Measurements from ENCODE around the gene PRR19.
"Not testable (repeated sequence)": the region's sequence is repeated elsewhere in the genome, so short reads cannot be mapped to it uniquely, and the experiment has no call there.

PRR19 gene, protein sequence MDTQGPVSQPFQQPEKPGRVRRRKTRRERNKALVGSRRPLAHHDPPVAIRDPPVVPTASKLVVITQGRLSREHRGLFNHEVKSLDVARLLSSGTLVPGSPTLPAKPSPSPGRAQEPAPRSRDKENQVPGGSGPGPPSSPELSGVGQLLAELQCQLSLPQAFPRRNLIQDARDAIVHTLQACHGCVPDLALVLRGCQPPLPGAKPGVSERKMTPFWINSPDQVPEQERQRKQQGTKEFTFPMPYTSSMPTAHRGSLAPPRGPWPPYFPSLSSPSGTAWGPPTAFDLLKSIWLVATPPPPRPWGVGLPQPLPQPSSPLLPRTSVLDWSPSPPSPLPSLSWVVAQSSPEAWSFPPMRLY

GRCh38 chr19:42301646-42302203 lies at the start of gene PRR19:
PRR19 (plus strand) TSS chr19:42302132; CDS start chr19:42309585, 7,453 bp downstream.
- Histone ChIP-seq H3K4me3 (peak within 1 kb of the TSS; percentile 72), H3K9me3 (no peaks in the 10 kb centered on the region), H3K36me3 (replicated peaks) (0 out of 2 replicates have a peak, but pooled peaks cover 10% of the 10 kb centered on the region), H3K4me1 (peaks cover 10% of the 10 kb centered on the region), H3K27me3 (ENCODE audit: low read depth) (no peaks in the 10 kb centered on the region)
- in situ Hi-C loops (cut with MboI; ENCODE audit: low sequenced_read_pairs): loop anchor here (10.0 kb wide), 1 partner anchor 167 kb away; the partner anchor contains the start of gene POU2F2
- no peak for DNase-seq (ENCODE audit: low spot score in 2 of 2)

- in situ Hi-C loops (cut with MboI; ENCODE audit: low sequenced_read_pairs): no loop called here
- DNase-seq (ENCODE audit: low spot score in 2 of 2): peak; percentile 32 to 47
- Histone ChIP-seq H3K36me3 (replicated peaks) (peaks cover 24% of the 10 kb centered on the region), H3K4me3 (peak overlapping the region; percentile 94), H3K4me1 (peaks cover 20% of the 10 kb centered on the region), H3K27me3 (ENCODE audit: low read depth) (no peaks in the 10 kb centered on the region), H3K9me3 (no peaks in the 10 kb centered on the region)
Measured at GRCh38 chr19:42252365-42253244, 49.3 kb upstream of the PRR19 start.

- peak overlapping the region; percentile 94 for H3K4me3 ChIP-seq
- peaks cover 24% of the 10 kb centered on the region for H3K36me3 ChIP-seq (replicated peaks)
- no peaks in the 10 kb centered on the region for H3K27me3 ChIP-seq (ENCODE audit: low read depth)
- DNase-seq (ENCODE audit: low spot score in 2 of 2): peak; percentile 45 to 89
- in situ Hi-C loops (cut with MboI; ENCODE audit: low sequenced_read_pairs): no loop called here
- H3K4me1 ChIP-seq: peaks cover 20% of the 10 kb centered on the region
- H3K9me3 ChIP-seq: no peaks in the 10 kb centered on the region
Measured at GRCh38 chr19:42253245-42254088, 48.5 kb upstream of the PRR19 start.

GRCh38 chr19:42254089-42254849 lies 47.7 kb upstream of the PRR19 start:
- H3K27me3 ChIP-seq (ENCODE audit: low read depth): no peaks in the 10 kb centered on the region
- H3K4me1 ChIP-seq: peaks cover 20% of the 10 kb centered on the region
- no peaks in the 10 kb centered on the region for H3K9me3 ChIP-seq
- in situ Hi-C loops (cut with MboI; ENCODE audit: low sequenced_read_pairs): no loop called here
- H3K36me3 ChIP-seq (replicated peaks): peaks cover 17% of the 10 kb centered on the region
- DNase-seq (ENCODE audit: low spot score in 2 of 2): peak; percentile 76 to 84
- H3K4me3 ChIP-seq: peak overlapping the region; percentile 94

DNA sequence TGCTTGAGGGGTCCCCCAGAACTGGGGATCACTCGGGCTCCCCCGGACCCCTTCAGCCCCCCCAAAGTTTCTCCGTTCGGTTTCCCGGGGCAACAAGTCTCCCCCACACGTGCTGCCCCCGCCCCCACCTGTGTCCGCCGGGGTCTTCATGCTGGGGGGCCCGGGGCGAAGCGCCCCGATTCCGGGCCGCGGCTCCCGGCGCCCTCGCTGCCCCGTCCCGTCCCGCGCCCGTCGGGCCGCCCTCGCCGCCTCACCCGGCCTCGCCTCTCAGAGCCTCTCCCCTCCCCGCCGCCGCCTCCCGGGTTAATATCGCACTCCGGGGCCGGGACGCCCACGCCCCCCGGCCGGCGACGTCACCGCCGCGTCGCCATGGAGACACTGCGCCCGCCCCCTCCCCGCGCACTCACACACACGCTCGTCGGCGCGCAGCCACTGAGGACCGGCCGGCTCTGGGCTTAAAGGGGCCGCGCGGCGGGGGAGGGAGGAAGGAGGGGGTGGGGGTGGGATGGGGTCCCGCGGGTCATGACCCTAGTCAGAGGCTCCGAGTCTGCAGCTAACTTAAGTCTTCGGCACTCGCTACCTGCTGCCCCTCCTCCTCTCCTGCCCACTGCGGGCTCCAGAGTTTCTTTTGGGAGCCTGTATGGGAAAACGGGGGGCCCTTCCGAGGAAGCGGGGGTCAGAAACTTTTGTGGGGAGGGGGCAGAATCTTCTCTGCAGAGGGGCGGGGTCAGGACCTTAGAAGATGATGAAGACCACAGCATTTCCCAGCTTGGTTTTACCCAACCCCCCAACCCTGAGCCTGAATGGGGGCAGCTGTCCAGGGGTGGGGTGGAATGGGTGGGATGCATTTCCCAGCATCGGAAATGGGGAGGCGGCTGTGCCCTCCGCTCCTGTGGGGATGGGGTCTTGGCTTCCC lies 46.8 kb upstream of the PRR19 start, which contains the start of gene ERF:
Gene ERF (minus strand): TSS at position 279 of the 916 bp plus-strand sequence. CDS start 129 bp downstream, at position 150.
- peaks cover 20% of the 10 kb centered on the region for H3K4me1 ChIP-seq

GRCh38 chr19:42255766-42256745 lies 45.9 kb upstream of the PRR19 start:
- no peaks in the 10 kb centered on the region for H3K9me3 ChIP-seq
- peak; percentile 64 to 73 for DNase-seq (ENCODE audit: low spot score in 2 of 2)
- in situ Hi-C loops (cut with MboI; ENCODE audit: low sequenced_read_pairs): no loop called here
- H3K36me3 ChIP-seq (replicated peaks): peaks cover 4% of the 10 kb centered on the region
- H3K4me3 ChIP-seq: peak overlapping the region; percentile 94
- no peaks in the 10 kb centered on the region for H3K27me3 ChIP-seq (ENCODE audit: low read depth)
- peaks cover 20% of the 10 kb centered on the region for H3K4me1 ChIP-seq

More for the DNA sequence above, 46.8 kb upstream of the PRR19 start, which contains the start of gene ERF:
- Histone ChIP-seq H3K4me3 (peak within 1 kb of the TSS; percentile 94), H3K27me3 (ENCODE audit: low read depth) (no peaks in the 10 kb centered on the region), H3K9me3 (no peaks in the 10 kb centered on the region), H3K36me3 (replicated peaks) (peaks cover 9% of the 10 kb centered on the region)
- peak; percentile 81 to 95 for DNase-seq (ENCODE audit: low spot score in 2 of 2)
- in situ Hi-C loops (cut with MboI; ENCODE audit: low sequenced_read_pairs): no loop called here

- H3K36me3 ChIP-seq (replicated peaks); H3K27me3 ChIP-seq (ENCODE audit: low read depth); H3K4me1 ChIP-seq; in situ Hi-C loops (cut with MboI; ENCODE audit: low sequenced_read_pairs); H3K4me3 ChIP-seq; H3K9me3 ChIP-seq; DNase-seq (ENCODE audit: low spot score in 2 of 2): not testable (repeated sequence)
Measured at GRCh38 chr19:42257842-42258241, 44.1 kb upstream of the PRR19 start.

GRCh38 chr19:42261763-42262162 lies 40.2 kb upstream of the PRR19 start:
- Histone ChIP-seq H3K9me3 (no peaks in the 10 kb centered on the region), H3K36me3 (replicated peaks) (no peaks in the 10 kb centered on the region), H3K4me1 (no peaks in the 10 kb centered on the region), H3K4me3 (no peak overlapping the region), H3K27me3 (ENCODE audit: low read depth) (no peaks in the 10 kb centered on the region)
- in situ Hi-C loops (cut with MboI; ENCODE audit: low sequenced_read_pairs): no loop called here
- no peak for DNase-seq (ENCODE audit: low spot score in 2 of 2)

DNA sequence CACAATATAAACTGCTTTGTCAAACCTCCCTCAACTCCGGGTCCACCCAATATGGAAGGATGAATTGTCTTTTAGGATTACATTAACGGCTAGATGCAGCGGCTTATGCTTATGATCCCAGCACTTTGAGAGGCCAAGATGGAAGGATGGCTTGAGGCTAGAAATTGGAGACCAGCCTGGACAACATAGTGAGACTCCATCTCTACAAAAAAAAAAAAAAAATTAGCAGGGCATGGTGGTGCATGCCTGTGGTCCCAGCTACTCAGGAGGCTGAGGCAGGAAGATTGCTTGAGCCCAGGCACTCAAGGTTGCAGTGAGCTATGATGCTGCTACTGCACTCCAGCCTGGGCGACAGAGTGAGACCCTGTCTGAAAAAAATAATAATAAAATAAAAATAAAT lies 35.8 kb upstream of the PRR19 start:
- H3K36me3 ChIP-seq (replicated peaks); in situ Hi-C loops (cut with MboI; ENCODE audit: low sequenced_read_pairs); H3K4me3 ChIP-seq; DNase-seq (ENCODE audit: low spot score in 2 of 2); H3K27me3 ChIP-seq (ENCODE audit: low read depth); H3K9me3 ChIP-seq: not testable (repeated sequence)
- peaks cover 10% of the 10 kb centered on the region for H3K4me1 ChIP-seq

GRCh38 chr19:42266928-42267603 lies 34.9 kb upstream of the PRR19 start:
- H3K9me3 ChIP-seq; DNase-seq (ENCODE audit: low spot score in 2 of 2); H3K36me3 ChIP-seq (replicated peaks); H3K27me3 ChIP-seq (ENCODE audit: low read depth); H3K4me3 ChIP-seq; in situ Hi-C loops (cut with MboI; ENCODE audit: low sequenced_read_pairs): not testable (repeated sequence)
- H3K4me1 ChIP-seq: peaks cover 10% of the 10 kb centered on the region
